GM19025 (cell line): ENCODE results near the gene PARP11.
"Not testable (repeated sequence)": the region's sequence is repeated elsewhere in the genome, so short reads cannot be mapped to it uniquely, and the experiment has no call there.

ENCODE experiments used
- ATAC-seq: cut with Tn5 transposase; IDR thresholded peaks from one replicate; pipeline ENCODE4 v1.9.1; 2021; ENCODE audit warnings: mild to moderate bottlenecking, low read depth, moderate library complexity; ENCODE audit not compliant: unreplicated experiment

Gene PARP11

GRCh38 chr12:3884671-3885070 is 11.5 kb upstream of the PARP11 start:
- ATAC-seq: no peak

- no peak for ATAC-seq
These were observed 9.8 kb upstream of the PARP11 start for GRCh38 chr12:3882896-3883564.

GRCh38 chr12:3882406-3882805 is 9.2 kb upstream of the PARP11 start:
- ATAC-seq: no peak

- ATAC-seq: no peak
These were observed 8.2 kb upstream of the PARP11 start for GRCh38 chr12:3881281-3881950.

GRCh38 chr12:3879846-3880245 is 6.6 kb upstream of the PARP11 start:
- no peak for ATAC-seq

GRCh38 chr12:3871356-3871755 is 1.8 kb downstream of the PARP11 start:
- no peak for ATAC-seq

- no peak for ATAC-seq
These were observed 3.3 kb downstream of the PARP11 start for GRCh38 chr12:3869865-3870264.

GRCh38 chr12:3869433-3869832 is 3.8 kb downstream of the PARP11 start:
- ATAC-seq: no peak

GRCh38 chr12:3863756-3864155 is 9.4 kb downstream of the PARP11 start:
- ATAC-seq: no peak

- no peak for ATAC-seq
These were observed 30.7 kb downstream of the PARP11 start for GRCh38 chr12:3842517-3842916.

GRCh38 chr12:3841783-3842182 is 31.4 kb downstream of the PARP11 start:
- no peak for ATAC-seq

- ATAC-seq: not testable (repeated sequence)
These were observed 32.4 kb downstream of the PARP11 start for GRCh38 chr12:3840833-3841232.

- ATAC-seq: not testable (repeated sequence)
These were observed 33.5 kb downstream of the PARP11 start for GRCh38 chr12:3839745-3840144.

GRCh38 chr12:3838701-3839548 is 34.3 kb downstream of the PARP11 start:
- ATAC-seq: not testable (repeated sequence)

- ATAC-seq: no peak
These were observed 35.1 kb downstream of the PARP11 start for GRCh38 chr12:3838076-3838475.

GRCh38 chr12:3837049-3837448 is 36.1 kb downstream of the PARP11 start:
- ATAC-seq: no peak

- ATAC-seq: no peak
These were observed 36.6 kb downstream of the PARP11 start for GRCh38 chr12:3836641-3837040.

GRCh38 chr12:3835914-3836313 is 37.3 kb downstream of the PARP11 start:
- no peak for ATAC-seq

GRCh38 chr12:3834774-3835173 is 38.4 kb downstream of the PARP11 start:
- no peak for ATAC-seq

- no peak for ATAC-seq
These were observed 39.4 kb downstream of the PARP11 start for GRCh38 chr12:3833670-3834310.

- ATAC-seq: no peak
These were observed 40.5 kb downstream of the PARP11 start for GRCh38 chr12:3832738-3833137.
